ENCODE results near the gene ARSI. TPM values are rescaled to one million over a fixed set of nuclear protein-coding genes. Genes with fewer than 3 reads are reported as not detected.
A peak's percentile ranks its signal among the peaks of the same experiment; 100 is the strongest.

ARSI gene
- total and polyA plus RNA-seq, 2 of the 4 experiments (the other 2 are of a cell fraction), result 14.8 to 15.2 TPM

DNA sequence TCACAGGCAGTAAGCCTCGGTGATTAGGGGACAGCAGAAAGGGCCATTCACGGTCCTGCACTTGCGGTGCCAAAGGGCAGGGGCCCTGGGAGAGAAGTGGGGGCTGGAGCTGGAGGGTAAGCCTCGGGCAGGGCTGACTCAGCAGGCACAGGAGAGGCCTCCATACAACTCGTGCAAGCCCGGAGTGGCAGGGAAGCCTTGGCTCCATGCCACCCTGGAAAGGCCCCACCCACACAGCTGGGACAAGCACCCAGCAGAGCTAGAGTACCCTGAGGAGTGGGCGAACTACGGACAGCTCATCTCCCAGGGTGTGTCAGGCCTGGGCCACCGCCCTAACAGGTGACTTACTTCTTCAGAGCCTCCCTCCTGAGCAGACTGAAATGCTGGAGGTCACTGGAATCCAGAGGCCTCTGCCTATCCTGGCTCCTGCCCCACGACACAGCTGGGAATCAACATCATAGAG, 7.5 kb downstream of the ARSI start:
- intact Hi-C loops (cut with micrococcal nuclease) (loop anchor here (1.0 kb wide), 1 partner anchor 39 kb away; no protein-coding TSS in a partner anchor), in situ Hi-C loops (cut with MboI; ENCODE audit: low sequenced_read_pairs) (no loop called here), dilution Hi-C loops (cut with HindIII; ENCODE audit: low sequenced_read_pairs, unreplicated experiment) (no loop called here)
- Histone ChIP-seq H4K5ac (ENCODE audit: low read depth, low read length) (0 out of 2 replicates have a peak overlapping the region, but pooled peaks have one; percentile 6), H3K56ac (ENCODE audit: extremely low read depth, insufficient read depth, low read length) (no peak overlapping the region), H3K4me3 (ENCODE audit: insufficient read depth, low read depth, low read length) (no peak overlapping the region), H3K14ac (replicated peaks; ENCODE audit: low read depth, low read length) (0 out of 2 replicates have a peak overlapping the region, but pooled peaks have one; percentile 28), H3K27ac (ENCODE audit: insufficient read depth, low read length) (no peak overlapping the region), H3K4me1 (ENCODE audit: control insufficient read depth, insufficient read depth, low read length) (peaks cover 22% of the 10 kb centered on the region), H3K79me1 (ENCODE audit: low read depth in 1 of 2, low read length in 2 of 2) (peaks cover 9 to 29% of the 10 kb centered on the region in 2 experiments; a peak in 3 of 4 replicates), H3K4ac (ENCODE audit: low read depth, low read length) (peak overlapping the region; percentile 72), H2AK5ac (ENCODE audit: low read depth, low read length) (peak overlapping the region; percentile 79), H3K36me3 (ENCODE audit: control insufficient read depth, insufficient read depth, low read length) (peaks cover 12% of the 10 kb centered on the region; the same call in 1 of the 2 replicates), H3K9ac (ENCODE audit: low read depth, low read length) (no peak overlapping the region), H2BK15ac (ENCODE audit: low read depth, low read length) (no peak overlapping the region), H4K20me1 (ENCODE audit: insufficient read depth, low read length) (peaks cover 8% of the 10 kb centered on the region; the same call in 1 of the 2 replicates), H3K4me2 (ENCODE audit: low read depth, low read length) (no peak overlapping the region; the same call in 1 of the 2 replicates), H3K9me1 (ENCODE audit: insufficient read depth, low read length) (peaks cover 23% of the 10 kb centered on the region), H2BK120ac (ENCODE audit: low read depth, low read length) (peak overlapping the region; percentile 62), H3K9me3 (ENCODE audit: control insufficient read depth, insufficient read depth, low read length) (no peaks in the 10 kb centered on the region), H2BK20ac (ENCODE audit: low read depth, low read length) (peak overlapping the region; percentile 50; the same call in 1 of the 2 replicates), H4K91ac (ENCODE audit: insufficient read depth, low read depth, low read length) (no peak overlapping the region), H2AK9ac (replicated peaks; ENCODE audit: low read depth, low read length, poor library complexity) (peak overlapping the region; percentile 90), H3K23ac (ENCODE audit: low read depth, low read length) (no peak overlapping the region), H3K18ac (ENCODE audit: low read depth, low read length) (no peak overlapping the region; the same call in 1 of the 2 replicates), H3K27me3 (ENCODE audit: control insufficient read depth, insufficient read depth, low read length) (no peaks in the 10 kb centered on the region), H2BK5ac (ENCODE audit: low read depth, low read length, poor library complexity, severe bottlenecking) (peak overlapping the region; percentile 18), H2AFZ (replicated peaks; ENCODE audit: low read length, poor library complexity) (peak overlapping the region; percentile 57), H4K8ac (ENCODE audit: low read depth in 2 of 2, low read length in 2 of 2) (peak overlapping the region in 1 of 2 experiments; percentile 63; a peak in 2 of 4 replicates)
- BruUV-seq (replicated peaks), result no TSS peak
- TF ChIP-seq MXI1 (IDR thresholded peaks at IDR 0.05; ENCODE audit: borderline replicate concordance, low read depth, low read length), result no peak
- peak; percentile 66 for TF ChIP-seq MAZ (IDR thresholded peaks at IDR 0.05; ENCODE audit: borderline replicate concordance, low read depth, low read length)
- TF ChIP-seq RAD21 (IDR thresholded peaks at IDR 0.05; ENCODE audit: low read length), result no peak
- TF ChIP-seq BHLHE40 (IDR thresholded peaks at IDR 0.05; ENCODE audit: low read depth, low read length), result peak; percentile 73
- peak; percentile 71 for TF ChIP-seq MAFK (IDR thresholded peaks at IDR 0.05; ENCODE audit: low read depth, low read length)
- TF ChIP-seq, protein P1, sequence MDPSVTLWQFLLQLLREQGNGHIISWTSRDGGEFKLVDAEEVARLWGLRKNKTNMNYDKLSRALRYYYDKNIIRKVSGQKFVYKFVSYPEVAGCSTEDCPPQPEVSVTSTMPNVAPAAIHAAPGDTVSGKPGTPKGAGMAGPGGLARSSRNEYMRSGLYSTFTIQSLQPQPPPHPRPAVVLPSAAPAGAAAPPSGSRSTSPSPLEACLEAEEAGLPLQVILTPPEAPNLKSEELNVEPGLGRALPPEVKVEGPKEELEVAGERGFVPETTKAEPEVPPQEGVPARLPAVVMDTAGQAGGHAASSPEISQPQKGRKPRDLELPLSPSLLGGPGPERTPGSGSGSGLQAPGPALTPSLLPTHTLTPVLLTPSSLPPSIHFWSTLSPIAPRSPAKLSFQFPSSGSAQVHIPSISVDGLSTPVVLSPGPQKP (IDR thresholded peaks at IDR 0.05; ENCODE audit: borderline replicate concordance, low read depth, low read length), result no peak
- TF ChIP-seq CHD1 (IDR thresholded peaks at IDR 0.05; ENCODE audit: low read depth, low read length), result no peak
- TF ChIP-seq NFE2L2 (IDR thresholded peaks at IDR 0.05; ENCODE audit: low read depth, low read length), result 0 out of 2 replicates have a peak, but pooled peaks have one; percentile 26
- ATAC-seq (ENCODE audit: low read depth) (peak; percentile 62), DNase-seq (peak; percentile 81)
- WGBS, 2 experiments (ENCODE audit: extremely low coverage in 2 of 2, insufficient read length in 1 of 2), result 24% methylated on average over 5 of the region's 10 CpGs; no CpG with 5 or more reads in 1 of the 2 experiments
- CTCF ChIA-PET, result no interaction called here
- POLR2A ChIA-PET (ENCODE audit: unreplicated experiment), result no interaction called here
